Testis (tissue), 2 donors: ENCODE data around the gene LIME1.

Experiments
- CTCF ChIP-seq, 3 experiments: fragments of 450-650 bp in 2 of 3; fragments of 200-600 bp in 1 of 3; sonication (generic) in 1 of 3; IDR thresholded peaks; one replicate each; pipeline ENCODE4 v1.5.1; 2016 to 2019; ENCODE audit warnings: antibody characterized with exemption in 3 of 3, mild to moderate bottlenecking in 2 of 3, moderate library complexity in 1 of 3
- POLR2A ChIP-seq: fragments of 450-650 bp; IDR thresholded peaks from one replicate; pipeline ENCODE4 v1.6.1; 2017; ENCODE audit warnings: antibody characterized with exemption, mild to moderate bottlenecking, moderate library complexity

- TF ChIP-seq CTCF (IDR thresholded peaks at IDR 0.05) (no peak), POLR2A (no peak)
Measured at GRCh38 chr20:63711085-63711645, 25.3 kb upstream of the LIME1 start.
